Limb (tissue), 2 donors: Measurements from ENCODE around the gene MCF2L2.

Source experiments
- DNase-seq, 2 donors: peaks; one replicate each; pipeline ENCODE4 v3.0.0-alpha.2; 2016; ENCODE audit errors: extremely low spot score in 2 of 2

MCF2L2 gene

DNA sequence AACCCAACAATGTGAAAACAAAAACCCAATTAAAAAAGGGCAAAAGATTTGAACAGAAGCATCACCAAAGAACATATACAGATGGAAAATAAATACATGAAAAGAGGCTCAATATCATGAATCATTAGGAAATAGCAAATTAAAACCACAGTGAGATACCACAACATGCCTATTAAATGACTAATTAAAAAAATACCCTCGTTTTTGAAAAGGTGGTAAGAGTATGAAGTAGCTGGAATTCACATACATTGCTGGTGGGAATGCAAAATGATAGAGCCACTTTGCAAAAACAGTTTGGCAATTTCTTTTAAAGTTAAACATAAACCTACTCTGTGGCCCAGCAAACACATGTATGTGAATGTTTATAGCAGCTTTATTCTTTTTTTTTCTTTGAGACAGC is 99.6 kb downstream of the MCF2L2 start:
- DNase-seq = no peak

DNA sequence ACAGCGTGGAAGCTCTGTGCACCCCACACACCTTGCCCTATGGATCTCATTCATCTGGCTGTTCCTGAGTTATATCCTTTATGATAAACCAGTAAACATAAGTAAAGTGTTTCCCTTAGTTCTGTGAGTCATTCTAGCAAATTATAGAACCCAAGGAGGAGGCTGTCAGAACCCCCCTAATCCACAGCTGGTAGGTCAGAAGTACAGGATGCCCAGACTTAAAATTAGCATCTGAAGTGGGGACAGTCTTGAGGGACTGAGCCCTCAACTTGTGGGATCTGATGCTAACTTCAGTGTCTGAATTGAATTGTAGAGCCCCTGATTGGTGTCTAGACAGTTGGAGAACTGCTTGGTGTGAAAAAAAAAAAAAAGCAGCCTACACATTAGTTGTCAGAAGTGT is 100.3 kb downstream of the MCF2L2 start:
- DNase-seq = no peak

DNA sequence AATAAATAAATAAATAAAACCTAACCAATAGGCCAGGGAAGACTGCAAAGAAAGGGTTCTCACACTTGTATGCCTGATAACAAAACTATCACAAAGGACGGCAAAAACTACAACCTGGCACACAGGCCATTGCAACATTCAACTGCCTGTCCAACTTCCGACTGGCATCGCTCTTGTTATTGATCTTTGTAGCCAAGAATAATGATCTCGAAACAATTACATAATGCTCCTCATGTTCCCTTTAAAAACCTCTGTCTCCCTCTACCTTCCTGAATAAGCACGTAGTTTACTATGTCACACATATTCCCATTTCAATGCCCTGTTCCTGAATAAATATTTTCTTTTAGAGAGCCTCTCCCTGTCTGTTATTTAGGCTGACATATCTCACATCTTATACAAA is 101.1 kb downstream of the MCF2L2 start:
- no peak for DNase-seq

DNA sequence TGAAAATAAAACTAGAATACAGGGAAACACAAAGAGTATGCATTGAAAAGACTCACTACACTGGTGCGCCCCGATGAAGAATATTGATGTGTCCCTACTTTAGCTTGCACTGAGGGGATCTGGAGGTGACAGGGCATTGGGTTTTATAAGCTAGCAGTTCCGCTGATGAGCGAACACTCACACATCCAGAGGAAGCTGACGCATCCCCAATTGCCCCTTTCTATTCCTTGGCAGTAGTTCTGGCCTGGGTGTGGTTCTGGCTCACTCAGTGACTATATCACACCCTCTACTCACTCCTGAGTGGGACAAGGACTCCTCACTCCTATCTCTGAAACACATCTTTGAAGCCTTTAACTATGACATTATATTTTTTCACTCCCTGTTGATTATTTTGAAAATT is 104.3 kb downstream of the MCF2L2 start:
- no peak for DNase-seq

DNA sequence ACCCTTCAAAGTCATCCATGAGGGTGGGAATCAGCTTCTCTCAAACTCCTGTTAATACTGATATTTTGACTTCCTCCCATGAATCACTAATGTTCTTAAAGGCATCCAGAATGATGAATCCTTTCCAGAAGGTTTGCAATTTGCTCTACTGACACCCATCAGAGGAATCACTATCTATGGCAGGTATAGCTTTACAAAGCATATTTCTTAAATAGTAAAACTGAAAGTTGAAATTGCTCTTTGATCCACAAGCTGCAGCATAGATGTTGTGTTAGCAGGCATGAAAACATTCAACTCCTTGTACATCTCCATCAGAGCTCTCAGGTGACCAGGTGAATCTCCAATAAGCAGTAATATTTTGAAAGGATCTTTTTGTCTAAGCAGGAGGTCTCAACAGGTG is 109.0 kb downstream of the MCF2L2 start:
- DNase-seq = no peak

DNA sequence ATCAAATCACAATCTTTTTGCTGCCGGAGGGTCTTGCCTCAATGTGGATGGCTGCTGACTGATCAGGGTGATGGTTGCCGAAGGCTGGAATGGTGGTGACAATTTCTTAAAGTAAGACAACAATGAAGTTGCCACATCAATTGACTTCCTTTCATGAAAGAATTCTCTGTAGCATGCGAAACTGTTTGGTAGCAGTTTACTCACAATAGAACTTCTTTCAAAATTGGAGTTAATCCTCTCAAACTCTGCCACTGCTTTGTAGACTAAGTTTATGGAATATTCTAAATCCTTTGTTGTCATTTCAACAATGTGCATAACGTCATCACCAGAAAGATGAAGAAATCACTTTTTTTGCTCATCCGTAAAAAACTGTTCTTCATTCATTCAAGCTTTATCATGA is 109.5 kb downstream of the MCF2L2 start:
- DNase-seq = no peak

DNA sequence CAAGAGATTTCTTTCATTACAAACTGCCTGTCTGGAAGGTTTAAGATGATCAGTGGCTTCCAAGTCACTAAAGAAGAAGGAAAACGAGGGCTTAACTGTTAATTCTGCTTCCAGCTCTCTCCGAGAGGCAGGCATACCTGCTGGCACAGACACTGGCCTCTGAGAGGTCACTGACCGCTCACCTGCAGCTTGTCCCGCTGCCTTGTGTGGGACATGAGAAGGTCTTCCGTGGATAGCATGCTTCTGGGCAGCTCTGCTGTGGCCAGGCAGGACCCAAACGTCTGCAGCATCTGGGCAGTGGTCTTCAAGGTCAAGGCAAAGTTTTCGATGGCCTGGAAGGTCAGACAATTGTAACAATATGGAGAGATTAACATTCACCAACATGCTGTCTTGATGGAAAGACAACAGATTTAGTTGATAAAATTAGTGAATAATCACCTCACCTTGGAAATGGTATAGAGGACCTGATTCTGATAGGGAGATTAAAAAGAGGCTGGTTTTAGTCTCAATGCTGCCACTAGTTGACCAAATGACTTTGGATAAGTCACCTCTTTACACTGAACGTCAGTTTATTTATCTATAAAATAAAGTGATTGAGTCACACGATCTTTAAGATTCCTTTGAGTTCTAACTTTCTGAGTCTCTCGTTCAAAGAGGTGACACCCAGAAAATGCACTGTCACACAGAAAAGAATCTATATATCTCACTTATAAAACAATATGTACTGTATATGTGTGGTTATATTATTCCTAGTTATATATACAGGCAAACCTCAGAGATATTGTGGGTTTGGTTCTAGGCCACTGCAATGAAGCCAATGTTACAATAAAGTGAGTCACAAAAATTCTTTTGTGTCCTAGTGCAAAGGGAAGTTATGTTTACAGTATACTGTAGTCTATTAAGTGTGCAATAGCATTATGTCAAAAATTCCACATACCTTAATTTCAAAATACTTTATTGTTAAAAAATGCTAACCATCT is 110.2 kb downstream of the MCF2L2 start:
- no peak for DNase-seq

DNA sequence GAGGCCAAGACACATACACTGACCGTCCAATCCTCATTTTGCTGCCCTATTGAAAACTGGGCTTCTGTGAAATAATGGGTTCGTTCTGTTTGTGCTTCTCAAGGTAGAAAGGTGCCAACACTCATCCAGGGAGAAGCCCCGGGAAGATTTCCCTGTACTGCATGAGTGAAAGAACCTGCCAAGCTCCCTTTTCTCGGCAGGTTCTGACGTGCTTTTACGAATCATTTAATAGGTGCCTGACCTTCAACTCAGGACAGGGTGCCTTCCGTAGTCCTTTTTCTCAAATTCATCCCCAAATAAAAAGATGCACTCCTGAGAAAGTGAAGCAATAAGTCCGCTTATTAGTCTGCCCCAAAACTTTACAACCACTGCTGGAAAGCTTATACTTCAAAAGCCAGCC is 111.1 kb downstream of the MCF2L2 start:
- DNase-seq = no peak

DNA sequence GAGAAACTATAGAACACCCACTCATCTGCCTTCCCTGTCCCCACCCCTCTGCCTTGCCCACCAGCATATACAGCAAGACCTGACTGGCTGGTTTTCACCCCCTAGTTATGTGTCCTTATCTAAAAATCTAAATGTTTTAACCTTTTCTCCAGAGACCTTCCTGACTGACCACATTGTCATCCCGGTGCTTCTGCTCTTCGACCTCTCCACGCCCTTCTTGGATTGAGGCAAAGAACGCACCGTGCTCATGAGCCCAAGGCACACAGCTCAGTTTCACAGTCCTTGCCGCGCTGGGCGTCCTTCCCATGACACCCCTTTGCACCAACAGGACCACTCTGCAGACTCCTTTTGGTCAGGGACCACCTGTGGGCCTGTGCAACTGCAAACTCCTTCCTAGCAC is 112.7 kb downstream of the MCF2L2 start:
- DNase-seq = no peak

DNA sequence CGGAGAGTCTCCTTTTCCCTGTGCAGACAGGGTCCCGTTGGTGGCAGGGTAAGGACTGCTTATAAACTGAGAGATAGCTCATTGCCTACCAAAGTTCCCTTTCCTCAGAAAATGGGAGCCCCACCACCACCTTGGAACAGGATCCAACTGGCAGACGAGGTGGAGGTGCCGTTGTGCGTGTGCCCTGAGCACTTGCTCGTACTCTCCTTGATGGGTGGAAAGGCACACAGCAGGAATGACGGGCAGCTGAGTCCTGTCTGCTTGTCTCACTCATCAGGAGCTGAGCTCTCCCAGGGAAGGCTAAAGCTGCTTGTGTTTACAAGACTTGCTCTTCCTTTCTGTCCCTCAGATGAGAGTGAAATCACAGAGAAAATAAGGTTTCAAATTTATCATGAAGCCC is 114.7 kb downstream of the MCF2L2 start:
- no peak for DNase-seq

DNA sequence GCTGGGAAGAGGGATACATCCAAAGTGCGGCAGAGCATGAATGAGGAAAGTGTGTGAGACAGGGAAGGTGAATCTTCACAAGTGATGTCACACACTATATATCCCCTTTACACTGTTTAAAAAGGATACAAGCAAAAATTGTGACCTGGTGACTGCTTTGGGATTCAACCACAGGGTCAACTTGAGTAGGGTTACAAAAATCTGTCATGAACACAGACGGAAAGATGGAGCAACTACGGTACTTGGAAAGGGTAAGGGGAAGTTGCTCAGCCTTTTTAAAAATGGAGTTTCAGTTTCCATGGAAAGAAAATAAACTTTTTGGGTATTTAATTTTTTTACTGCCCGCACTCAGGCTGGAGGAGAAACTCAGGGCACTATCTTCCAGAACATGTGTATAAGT is 115.1 kb downstream of the MCF2L2 start:
- no peak for DNase-seq

DNA sequence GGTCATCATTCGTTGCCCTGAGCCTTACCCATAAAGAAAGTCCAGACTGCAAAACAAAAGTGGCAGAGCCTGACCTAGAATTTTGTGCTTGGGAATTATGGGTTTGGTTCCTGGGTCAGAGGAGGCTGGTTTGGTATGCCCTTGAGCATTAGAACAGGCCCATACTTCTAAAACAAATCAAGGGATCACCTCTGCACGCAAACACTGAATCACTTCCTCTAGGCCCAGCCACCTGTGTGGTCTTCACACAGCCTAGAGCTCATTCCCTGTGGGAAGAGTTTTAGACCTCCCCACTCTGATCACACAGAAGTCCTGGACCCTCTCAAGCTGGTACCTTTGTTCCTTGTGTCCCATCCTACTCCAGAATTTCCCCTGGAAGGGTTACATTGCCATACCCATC is 116.0 kb downstream of the MCF2L2 start:
- DNase-seq = no peak

DNA sequence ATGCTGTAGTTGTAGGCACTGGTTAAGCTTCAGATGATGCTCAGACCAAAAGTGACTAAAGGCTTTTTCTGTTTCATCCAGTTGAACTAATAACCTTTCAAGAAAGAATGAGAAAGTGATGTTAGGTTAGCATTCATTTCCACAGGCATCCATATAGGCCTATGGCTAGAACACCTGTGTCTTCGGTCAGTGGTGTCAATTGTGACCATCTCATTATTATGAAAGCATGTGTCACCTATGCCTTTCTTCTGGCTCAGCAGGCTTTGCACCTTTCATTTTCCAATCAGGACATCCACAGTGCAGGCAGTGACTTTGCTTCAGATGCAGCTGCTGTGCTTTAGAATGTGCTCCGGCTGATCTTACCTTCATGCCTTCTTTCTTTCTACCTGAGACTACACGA is 117.5 kb downstream of the MCF2L2 start:
- DNase-seq = no peak

DNA sequence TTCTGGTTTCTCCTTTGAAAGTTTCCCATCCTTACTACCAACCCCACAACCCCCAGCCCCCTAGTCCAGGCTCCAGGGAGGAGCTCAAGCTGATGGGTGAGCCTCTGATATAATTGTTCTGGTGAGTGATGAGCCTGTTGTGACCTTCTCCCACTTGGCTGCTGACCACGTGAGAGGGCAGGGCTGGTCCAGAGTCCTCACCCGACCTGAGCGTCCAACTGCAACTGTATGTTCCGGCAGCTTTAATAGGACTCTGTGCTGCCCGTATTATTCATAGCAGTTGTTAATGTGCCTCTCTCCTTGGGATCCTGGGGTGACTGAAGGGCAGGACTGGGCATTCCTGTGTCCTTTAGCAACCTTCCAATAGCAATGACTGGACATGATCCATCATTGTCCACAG is 119.1 kb downstream of the MCF2L2 start:
- no peak for DNase-seq

DNA sequence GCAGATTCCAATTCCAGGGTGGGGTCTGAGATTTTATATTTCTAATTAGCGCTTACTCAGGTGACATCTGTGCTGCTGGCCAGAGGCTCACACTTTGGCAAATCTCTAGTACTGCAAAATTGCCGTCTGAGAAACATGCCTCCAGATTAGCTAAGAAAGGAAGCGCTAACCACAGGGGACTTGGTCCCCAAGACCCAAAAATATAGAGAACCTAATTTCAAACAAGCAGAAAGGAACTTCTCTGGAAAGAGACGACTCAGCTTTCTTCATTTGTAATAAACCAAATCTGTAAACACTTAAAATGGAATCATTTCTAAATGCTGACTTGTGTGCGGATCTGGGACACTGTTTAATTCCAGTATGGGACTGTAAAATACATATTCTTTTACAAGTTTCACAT is 119.7 kb downstream of the MCF2L2 start:
- DNase-seq = no peak

DNA sequence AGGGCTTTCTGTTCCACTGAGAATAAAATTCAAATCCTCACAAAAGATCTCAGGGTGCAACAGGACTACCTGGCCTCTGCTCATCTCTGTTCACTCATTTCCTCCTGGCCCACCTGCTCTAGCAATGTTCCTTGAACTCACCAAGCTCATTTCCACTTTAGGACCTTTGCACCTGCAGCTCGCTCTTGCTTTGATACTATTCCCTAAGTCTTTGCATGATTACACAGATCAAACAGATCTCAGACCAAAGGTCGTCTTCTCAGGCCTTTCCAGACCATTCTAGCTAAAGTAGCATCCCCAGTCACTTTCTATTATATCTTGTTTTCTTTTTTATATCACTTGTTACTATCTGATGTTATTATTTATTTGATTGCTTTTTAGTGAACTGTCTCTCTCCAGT is 120.7 kb downstream of the MCF2L2 start:
- DNase-seq = no peak

DNA sequence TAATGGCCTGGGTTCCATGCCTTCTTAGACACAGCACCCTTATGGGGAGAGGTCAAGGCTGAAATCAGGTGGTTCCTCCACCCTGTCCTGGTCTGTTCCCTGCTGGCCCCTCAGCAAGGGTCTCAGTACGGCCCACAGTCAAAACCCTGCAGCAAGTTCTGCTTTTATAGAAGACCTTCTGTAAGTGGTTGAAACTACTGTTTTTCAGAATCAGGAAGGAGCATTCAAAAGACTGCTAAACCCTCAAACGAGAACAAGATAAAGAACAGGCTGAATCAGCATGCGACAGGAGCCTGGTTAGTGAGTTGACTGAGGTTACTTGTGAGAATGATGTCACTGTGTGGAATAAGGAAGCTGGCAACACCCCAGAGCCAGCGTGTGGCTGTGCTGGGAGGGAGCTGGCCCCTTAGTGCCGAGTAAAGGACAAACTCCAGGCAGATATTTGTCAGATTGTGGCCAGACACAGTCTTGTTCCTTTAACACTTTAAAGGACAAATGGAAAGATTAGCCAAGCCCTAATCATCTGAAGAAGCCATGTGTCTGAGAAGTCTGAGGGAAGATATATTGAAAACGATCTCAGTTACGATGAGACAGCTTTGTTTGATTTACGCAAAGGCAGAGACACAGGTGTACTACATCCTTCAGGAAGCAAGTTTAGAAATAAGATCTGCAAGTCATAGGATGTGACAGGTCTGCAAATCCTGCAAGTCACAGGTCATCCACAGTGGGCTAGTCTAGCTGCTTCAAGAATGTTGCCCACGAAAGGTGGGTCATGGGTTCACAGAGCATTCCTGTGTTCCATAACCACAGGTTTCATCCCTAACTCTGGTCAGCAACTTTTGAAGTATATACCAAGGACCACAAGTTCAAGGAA is 121.4 kb downstream of the MCF2L2 start:
- DNase-seq = peak in 1 of 2 donors; percentile 53

DNA sequence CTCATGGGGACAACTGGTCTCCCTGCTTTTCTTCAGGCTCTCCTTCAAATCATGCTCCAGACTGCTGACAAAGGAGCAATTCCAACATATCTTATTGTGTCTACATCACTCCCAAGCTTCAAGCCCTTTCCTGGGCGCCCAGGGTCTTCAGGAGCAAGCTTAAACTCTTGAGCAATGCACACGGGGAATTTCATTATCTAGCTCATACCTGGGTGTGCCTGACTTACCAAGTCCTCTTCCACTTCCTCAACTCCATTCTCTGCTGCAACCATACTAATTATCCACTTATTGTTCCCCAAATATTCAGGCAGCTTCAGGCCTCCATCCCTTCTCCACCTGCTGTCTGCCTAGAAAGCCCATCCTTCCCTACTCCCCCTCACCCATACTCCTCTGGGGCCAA is 124.7 kb downstream of the MCF2L2 start:
- no peak for DNase-seq

DNA sequence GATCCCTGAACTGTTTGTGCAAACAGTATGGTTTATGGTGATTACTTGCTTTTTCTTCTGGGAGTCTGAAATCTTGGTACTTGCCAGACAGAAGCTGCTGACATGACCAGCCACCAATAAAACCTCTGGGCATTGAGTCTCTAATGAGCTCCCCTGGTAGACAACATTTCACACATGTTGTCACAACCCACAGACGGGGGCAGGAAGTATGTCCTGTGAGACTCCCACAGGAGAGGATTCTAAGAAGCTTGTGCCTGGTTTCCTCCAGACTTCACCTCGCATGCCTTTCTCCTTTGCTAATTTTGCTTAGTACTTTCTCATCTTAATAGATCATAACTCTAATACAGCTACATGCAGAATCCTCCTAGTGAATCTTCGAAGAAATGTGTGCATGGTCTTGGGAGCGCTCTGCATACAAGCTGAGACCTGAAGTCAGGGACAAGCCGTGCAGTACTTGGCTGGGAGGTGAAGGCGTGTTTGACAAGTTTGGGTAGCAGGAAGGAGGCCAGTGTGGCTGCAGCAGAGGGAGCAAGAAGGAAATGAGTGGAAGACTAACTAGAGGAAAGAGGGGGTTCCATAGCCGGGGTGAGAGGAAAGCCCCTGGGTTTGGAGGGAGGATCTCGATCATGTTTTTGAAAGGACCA is 126.4 kb downstream of the MCF2L2 start:
- DNase-seq = no peak

DNA sequence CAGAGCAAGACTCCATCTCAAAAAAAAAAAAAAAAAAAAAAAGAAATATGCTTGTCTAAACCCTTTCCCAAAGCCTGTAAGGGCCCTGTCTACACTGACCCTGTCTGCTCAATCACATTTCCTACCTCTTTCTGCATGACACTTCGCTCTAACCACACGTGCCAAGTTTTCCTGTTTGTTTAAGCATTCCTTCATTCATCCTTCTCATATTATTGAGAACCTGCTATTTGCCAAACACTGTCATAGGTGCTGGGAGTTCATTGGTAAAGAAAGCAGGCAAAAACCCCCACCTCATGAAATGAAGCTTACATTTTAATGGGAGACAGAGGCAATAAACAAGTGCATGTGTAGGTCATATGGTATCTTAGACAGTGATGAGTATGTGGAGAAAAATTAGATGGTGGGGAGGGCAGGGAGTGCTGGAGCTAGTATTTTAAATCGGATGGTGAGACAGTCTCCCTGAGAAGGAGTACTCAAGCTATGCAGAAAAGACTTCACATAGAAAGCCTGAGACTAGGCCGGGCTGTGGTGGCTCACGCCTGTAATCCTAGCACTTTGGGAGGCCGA is 127.3 kb downstream of the MCF2L2 start:
- no peak for DNase-seq

DNA sequence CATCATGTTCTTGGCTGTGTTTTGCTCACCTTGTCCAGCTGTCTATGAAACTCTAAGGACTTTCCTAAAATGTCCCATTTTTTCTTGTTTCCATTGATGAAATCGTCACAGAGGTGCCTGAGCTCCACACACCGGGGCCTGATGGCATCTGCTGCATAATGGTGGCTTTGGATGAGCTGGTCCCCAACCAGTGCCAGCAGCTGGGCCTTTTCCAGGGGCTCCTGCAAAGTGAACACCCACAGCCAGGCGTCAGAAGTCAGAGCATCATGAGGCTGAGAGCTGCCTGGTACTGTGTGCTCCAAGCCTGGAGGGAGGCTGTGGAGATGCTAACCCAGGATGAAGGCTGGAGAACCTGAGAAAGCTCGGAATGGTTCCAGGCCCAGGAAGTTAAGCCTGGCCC is 128.4 kb downstream of the MCF2L2 start:
- no peak for DNase-seq

DNA sequence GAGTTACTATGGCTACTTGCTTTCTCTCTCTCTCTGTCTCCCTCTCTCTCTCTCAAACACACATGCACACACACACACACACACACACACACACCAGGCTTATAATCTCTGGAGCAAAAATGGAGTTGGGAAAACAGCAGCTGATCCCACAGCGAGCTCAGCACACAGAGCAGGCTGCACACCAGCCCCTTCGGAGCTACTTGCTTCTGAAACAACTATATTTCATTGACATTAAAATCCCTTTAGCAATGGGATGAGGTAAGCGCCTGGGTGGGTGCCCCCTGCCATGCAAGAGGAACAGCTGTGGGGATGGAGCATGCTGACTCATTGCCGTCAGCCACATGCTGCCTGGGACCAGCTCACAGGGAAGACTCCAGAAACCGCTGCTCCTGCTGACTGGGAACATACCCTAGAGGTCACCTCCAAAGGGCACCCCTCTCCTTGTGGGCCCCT is 129.7 kb downstream of the MCF2L2 start:
- peak; percentile 62 to 70 for DNase-seq
